ENCODE results near the gene DGAT2.

DNA sequence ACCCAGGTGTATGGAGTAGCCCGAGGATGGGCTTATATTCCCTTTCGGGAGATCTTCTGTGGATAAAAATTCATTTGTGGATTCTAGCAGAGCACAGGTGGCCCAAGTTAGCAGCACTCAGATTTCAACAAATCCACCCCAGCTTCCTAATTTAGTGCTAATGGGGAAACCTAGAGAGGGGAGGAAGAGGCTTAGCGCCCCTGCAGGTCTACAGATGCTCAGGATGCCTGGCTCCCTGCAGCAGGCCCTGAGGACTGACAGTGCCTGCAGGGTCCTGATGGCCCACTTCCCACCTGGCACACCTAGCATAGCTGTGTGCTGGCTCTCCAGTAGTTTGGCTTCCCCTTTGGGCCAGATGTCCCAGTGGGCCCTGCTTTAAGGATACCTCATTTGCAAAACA lies 6.5 kb downstream of the DGAT2 start:
- TF ChIP-seq, protein P1, sequence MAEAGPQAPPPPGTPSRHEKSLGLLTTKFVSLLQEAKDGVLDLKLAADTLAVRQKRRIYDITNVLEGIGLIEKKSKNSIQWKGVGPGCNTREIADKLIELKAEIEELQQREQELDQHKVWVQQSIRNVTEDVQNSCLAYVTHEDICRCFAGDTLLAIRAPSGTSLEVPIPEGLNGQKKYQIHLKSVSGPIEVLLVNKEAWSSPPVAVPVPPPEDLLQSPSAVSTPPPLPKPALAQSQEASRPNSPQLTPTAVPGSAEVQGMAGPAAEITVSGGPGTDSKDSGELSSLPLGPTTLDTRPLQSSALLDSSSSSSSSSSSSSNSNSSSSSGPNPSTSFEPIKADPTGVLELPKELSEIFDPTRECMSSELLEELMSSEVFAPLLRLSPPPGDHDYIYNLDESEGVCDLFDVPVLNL (CRISPR knock-in tag; IDR thresholded peaks at IDR 0.05; ENCODE audit: borderline replicate concordance, low read depth) = no peak
- TF ChIP-seq, protein P2, sequence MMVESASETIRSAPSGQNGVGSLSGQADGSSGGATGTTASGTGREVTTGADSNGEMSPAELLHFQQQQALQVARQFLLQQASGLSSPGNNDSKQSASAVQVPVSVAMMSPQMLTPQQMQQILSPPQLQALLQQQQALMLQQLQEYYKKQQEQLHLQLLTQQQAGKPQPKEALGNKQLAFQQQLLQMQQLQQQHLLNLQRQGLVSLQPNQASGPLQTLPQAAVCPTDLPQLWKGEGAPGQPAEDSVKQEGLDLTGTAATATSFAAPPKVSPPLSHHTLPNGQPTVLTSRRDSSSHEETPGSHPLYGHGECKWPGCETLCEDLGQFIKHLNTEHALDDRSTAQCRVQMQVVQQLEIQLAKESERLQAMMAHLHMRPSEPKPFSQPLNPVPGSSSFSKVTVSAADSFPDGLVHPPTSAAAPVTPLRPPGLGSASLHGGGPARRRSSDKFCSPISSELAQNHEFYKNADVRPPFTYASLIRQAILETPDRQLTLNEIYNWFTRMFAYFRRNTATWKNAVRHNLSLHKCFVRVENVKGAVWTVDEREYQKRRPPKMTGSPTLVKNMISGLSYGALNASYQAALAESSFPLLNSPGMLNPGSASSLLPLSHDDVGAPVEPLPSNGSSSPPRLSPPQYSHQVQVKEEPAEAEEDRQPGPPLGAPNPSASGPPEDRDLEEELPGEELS (CRISPR knock-in tag; IDR thresholded peaks at IDR 0.05) = no peak
- TF ChIP-seq, protein P3, sequence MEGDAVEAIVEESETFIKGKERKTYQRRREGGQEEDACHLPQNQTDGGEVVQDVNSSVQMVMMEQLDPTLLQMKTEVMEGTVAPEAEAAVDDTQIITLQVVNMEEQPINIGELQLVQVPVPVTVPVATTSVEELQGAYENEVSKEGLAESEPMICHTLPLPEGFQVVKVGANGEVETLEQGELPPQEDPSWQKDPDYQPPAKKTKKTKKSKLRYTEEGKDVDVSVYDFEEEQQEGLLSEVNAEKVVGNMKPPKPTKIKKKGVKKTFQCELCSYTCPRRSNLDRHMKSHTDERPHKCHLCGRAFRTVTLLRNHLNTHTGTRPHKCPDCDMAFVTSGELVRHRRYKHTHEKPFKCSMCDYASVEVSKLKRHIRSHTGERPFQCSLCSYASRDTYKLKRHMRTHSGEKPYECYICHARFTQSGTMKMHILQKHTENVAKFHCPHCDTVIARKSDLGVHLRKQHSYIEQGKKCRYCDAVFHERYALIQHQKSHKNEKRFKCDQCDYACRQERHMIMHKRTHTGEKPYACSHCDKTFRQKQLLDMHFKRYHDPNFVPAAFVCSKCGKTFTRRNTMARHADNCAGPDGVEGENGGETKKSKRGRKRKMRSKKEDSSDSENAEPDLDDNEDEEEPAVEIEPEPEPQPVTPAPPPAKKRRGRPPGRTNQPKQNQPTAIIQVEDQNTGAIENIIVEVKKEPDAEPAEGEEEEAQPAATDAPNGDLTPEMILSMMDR (IDR thresholded peaks at IDR 0.05) = no peak
- TF ChIP-seq SMAD3 (CRISPR knock-in tag; IDR thresholded peaks at IDR 0.05; ENCODE audit: borderline replicate concordance) (no peak), PRRX2 (CRISPR knock-in tag; IDR thresholded peaks at IDR 0.05) (no peak), ZNF232 (CRISPR knock-in tag; IDR thresholded peaks at IDR 0.05) (no peak), TCF7 (CRISPR knock-in tag; IDR thresholded peaks at IDR 0.05; ENCODE audit: low read depth) (no peak), ESRRA (CRISPR knock-in tag; IDR thresholded peaks at IDR 0.05; ENCODE audit: borderline replicate concordance) (no peak), NR3C1 (CRISPR knock-in tag; conservative IDR thresholded peaks at IDR 0.05; ENCODE audit: low read depth) (no peak), FOXK1 (CRISPR knock-in tag; IDR thresholded peaks at IDR 0.05) (no peak)
- TF ChIP-seq, protein P4, sequence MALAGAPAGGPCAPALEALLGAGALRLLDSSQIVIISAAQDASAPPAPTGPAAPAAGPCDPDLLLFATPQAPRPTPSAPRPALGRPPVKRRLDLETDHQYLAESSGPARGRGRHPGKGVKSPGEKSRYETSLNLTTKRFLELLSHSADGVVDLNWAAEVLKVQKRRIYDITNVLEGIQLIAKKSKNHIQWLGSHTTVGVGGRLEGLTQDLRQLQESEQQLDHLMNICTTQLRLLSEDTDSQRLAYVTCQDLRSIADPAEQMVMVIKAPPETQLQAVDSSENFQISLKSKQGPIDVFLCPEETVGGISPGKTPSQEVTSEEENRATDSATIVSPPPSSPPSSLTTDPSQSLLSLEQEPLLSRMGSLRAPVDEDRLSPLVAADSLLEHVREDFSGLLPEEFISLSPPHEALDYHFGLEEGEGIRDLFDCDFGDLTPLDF (CRISPR knock-in tag; IDR thresholded peaks at IDR 0.05) = no peak
- TF ChIP-seq, protein P5, sequence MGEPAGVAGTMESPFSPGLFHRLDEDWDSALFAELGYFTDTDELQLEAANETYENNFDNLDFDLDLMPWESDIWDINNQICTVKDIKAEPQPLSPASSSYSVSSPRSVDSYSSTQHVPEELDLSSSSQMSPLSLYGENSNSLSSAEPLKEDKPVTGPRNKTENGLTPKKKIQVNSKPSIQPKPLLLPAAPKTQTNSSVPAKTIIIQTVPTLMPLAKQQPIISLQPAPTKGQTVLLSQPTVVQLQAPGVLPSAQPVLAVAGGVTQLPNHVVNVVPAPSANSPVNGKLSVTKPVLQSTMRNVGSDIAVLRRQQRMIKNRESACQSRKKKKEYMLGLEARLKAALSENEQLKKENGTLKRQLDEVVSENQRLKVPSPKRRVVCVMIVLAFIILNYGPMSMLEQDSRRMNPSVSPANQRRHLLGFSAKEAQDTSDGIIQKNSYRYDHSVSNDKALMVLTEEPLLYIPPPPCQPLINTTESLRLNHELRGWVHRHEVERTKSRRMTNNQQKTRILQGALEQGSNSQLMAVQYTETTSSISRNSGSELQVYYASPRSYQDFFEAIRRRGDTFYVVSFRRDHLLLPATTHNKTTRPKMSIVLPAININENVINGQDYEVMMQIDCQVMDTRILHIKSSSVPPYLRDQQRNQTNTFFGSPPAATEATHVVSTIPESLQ (CRISPR knock-in tag; IDR thresholded peaks at IDR 0.05) = no peak
- TF ChIP-seq, protein P6, sequence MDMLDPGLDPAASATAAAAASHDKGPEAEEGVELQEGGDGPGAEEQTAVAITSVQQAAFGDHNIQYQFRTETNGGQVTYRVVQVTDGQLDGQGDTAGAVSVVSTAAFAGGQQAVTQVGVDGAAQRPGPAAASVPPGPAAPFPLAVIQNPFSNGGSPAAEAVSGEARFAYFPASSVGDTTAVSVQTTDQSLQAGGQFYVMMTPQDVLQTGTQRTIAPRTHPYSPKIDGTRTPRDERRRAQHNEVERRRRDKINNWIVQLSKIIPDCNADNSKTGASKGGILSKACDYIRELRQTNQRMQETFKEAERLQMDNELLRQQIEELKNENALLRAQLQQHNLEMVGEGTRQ (CRISPR knock-in tag; IDR thresholded peaks at IDR 0.05) = no peak

Data from WTC11 (cell line).